Peyer's patch (tissue), 4 donors: Measurements from ENCODE around the gene C1QL2. TPM values are rescaled to one million over a fixed set of nuclear protein-coding genes. Genes with fewer than 3 reads are reported as not detected.

Experiments used
- DNase-seq, 3 donors: peaks; one replicate each; pipeline ENCODE4 v3.0.0-alpha.2; 2017 to 2019
- H3K27ac ChIP-seq, 4 donors: fragments of 200-600 bp; sonication (generic); one replicate each; pipeline ENCODE4 v1.5.1; 2016 to 2019
- H3K27me3 ChIP-seq, 2 donors: fragments of 200-600 bp; sonication (generic); one replicate each; pipeline ENCODE4 v1.5.1; 2019
- H3K36me3 ChIP-seq, 3 donors: fragments of 200-600 bp; sonication (generic); one replicate each; pipeline ENCODE4 v1.5.1; 2016 to 2019
- H3K4me1 ChIP-seq, 4 donors: fragments of 200-600 bp; sonication (generic); one replicate each; pipeline ENCODE4 v1.5.1; 2016 to 2019
- H3K4me3 ChIP-seq, 4 donors: fragments of 200-600 bp; sonication (generic); 1 replicate in 3 of 4; 2 replicates in 1 of 4; pipeline ENCODE4 v1.5.1; 2016 to 2019; ENCODE audit warnings: mild to moderate bottlenecking in 1 of 4
- H3K9me3 ChIP-seq, 4 donors: fragments of 200-600 bp; sonication (generic); one replicate each; pipeline ENCODE4 v1.5.1; 2016 to 2019; ENCODE audit warnings: mild to moderate bottlenecking in 1 of 4
- POLR2A ChIP-seq, 2 donors: fragments of 450-650 bp; IDR thresholded peaks; one replicate each; pipeline ENCODE4 v1.5.1; 2017; ENCODE audit warnings: antibody characterized with exemption in 2 of 2, mild to moderate bottlenecking in 2 of 2, moderate library complexity in 2 of 2
- total RNA-seq, 4 donors: library from RNA; depleted of rRNA; stranded (reverse); fragments of >200 nt; gene quantifications; one replicate each; pipeline ENCODE4 v1.1.0, GENCODE V29; 2016
- TF ChIP-seq, protein P1 (sequence below), 6 experiments: fragments of 450-650 bp in 4 of 6; fragments of 200-600 bp in 2 of 6; sonication (generic) in 1 of 6; IDR thresholded peaks; one replicate each; pipeline ENCODE4 v1.5.1; 2017 to 2019; ENCODE audit warnings: antibody characterized with exemption in 6 of 6, mild to moderate bottlenecking in 3 of 6, moderate library complexity in 1 of 6

C1QL2 gene
- total RNA-seq, 4 donors from 2014 or later = not detected

GRCh38 chr2:119196301-119197125 is 38.0 kb upstream of the C1QL2 start:
- Histone ChIP-seq H3K27me3 (no peaks in the 10 kb centered on the region), H3K9me3 (no peaks in the 10 kb centered on the region), H3K27ac (no peak overlapping the region), H3K4me3 (no peak overlapping the region), H3K36me3 (no peaks in the 10 kb centered on the region), H3K4me1 (no peaks in the 10 kb centered on the region)
- TF ChIP-seq, protein P1, sequence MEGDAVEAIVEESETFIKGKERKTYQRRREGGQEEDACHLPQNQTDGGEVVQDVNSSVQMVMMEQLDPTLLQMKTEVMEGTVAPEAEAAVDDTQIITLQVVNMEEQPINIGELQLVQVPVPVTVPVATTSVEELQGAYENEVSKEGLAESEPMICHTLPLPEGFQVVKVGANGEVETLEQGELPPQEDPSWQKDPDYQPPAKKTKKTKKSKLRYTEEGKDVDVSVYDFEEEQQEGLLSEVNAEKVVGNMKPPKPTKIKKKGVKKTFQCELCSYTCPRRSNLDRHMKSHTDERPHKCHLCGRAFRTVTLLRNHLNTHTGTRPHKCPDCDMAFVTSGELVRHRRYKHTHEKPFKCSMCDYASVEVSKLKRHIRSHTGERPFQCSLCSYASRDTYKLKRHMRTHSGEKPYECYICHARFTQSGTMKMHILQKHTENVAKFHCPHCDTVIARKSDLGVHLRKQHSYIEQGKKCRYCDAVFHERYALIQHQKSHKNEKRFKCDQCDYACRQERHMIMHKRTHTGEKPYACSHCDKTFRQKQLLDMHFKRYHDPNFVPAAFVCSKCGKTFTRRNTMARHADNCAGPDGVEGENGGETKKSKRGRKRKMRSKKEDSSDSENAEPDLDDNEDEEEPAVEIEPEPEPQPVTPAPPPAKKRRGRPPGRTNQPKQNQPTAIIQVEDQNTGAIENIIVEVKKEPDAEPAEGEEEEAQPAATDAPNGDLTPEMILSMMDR (IDR thresholded peaks at IDR 0.05) = no peak
- no peak for TF ChIP-seq POLR2A (IDR thresholded peaks at IDR 0.05)
- no peak for DNase-seq

DNA sequence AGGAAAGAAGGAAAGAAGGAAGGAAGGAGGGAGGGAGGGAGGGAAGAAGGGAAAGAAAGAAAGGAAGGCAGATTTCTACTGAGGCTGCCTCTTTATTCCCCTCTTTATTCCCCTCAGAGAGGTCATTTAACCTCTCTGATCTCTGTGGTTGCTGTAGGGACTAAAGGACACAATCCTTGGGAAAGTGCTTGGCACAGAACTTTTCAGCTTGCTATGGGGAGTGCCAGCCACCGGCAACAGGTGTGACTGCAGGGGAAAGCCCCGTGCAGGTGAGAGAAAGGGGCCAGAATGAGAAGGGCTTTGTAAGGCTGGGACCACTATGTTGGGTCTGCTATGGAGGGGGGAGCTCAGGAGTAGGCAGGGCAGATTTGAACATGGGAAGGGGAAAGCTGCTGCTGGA is 37.3 kb upstream of the C1QL2 start:
- H3K36me3 ChIP-seq = no peaks in the 10 kb centered on the region
- no peak for DNase-seq
- no peaks in the 10 kb centered on the region for H3K27me3 ChIP-seq
- TF ChIP-seq, protein P1 (IDR thresholded peaks at IDR 0.05) = no peak
- TF ChIP-seq POLR2A (IDR thresholded peaks at IDR 0.05) = no peak
- no peak overlapping the region for H3K27ac ChIP-seq
- H3K4me3 ChIP-seq = no peak overlapping the region
- H3K4me1 ChIP-seq = no peaks in the 10 kb centered on the region
- H3K9me3 ChIP-seq = no peaks in the 10 kb centered on the region

GRCh38 chr2:119195001-119195400 is 36.5 kb upstream of the C1QL2 start:
- no peak for DNase-seq
- no peak overlapping the region for H3K4me3 ChIP-seq
- H3K27ac ChIP-seq = no peak overlapping the region
- no peaks in the 10 kb centered on the region for H3K9me3 ChIP-seq
- TF ChIP-seq, protein P1 (IDR thresholded peaks at IDR 0.05) = no peak
- no peak for TF ChIP-seq POLR2A (IDR thresholded peaks at IDR 0.05)
- H3K4me1 ChIP-seq = no peaks in the 10 kb centered on the region
- no peaks in the 10 kb centered on the region for H3K27me3 ChIP-seq
- H3K36me3 ChIP-seq = no peaks in the 10 kb centered on the region

- DNase-seq = no peak
- TF ChIP-seq POLR2A (IDR thresholded peaks at IDR 0.05) = no peak
- TF ChIP-seq, protein P1 (IDR thresholded peaks at IDR 0.05) = no peak
- Histone ChIP-seq H3K36me3 (no peaks in the 10 kb centered on the region), H3K27me3 (no peaks in the 10 kb centered on the region), H3K4me3 (no peak overlapping the region), H3K9me3 (no peaks in the 10 kb centered on the region), H3K4me1 (no peaks in the 10 kb centered on the region), H3K27ac (no peak overlapping the region)
Measured at GRCh38 chr2:119192893-119193292, 34.3 kb upstream of the C1QL2 start.

DNA sequence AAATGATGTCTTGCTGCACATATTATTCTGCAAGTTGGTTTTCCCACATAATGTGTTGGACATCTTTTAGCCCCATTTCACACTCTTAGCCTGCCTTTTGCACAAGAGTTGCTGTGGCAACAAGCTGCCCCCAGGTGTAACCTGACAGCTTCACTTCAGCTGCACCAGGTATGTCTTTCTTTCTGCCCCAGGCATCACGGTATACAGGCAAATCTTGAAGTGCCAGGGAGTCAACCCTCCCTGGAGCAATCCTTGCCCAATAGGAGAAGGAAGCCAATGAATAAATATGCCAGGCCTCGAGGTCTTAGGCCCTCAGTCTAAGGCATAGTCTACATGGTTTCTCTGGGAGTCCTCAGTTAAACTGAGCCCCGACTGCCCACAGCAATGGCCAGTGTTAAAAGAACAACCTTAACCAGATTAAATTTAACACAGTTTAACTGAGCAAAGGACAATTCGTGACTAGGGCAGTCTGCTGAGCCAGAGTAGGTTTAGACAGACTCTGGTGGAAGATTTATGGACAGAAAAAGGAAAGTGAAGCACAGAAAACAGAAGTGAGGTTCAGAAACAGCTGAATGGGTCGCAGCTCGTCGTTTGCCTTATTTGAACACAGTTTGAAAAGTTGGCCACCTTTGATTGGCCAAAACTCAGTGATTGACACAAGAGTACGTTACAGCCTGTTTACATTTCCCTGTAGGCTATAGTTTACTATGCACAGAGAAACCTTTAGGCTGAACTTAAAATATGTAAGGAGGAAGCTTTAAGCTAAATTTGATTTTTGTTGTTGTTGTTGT is 32.0 kb upstream of the C1QL2 start:
- no peaks in the 10 kb centered on the region for H3K4me1 ChIP-seq
- H3K27ac ChIP-seq = no peak overlapping the region
- no peak for DNase-seq
- H3K9me3 ChIP-seq = no peaks in the 10 kb centered on the region
- no peaks in the 10 kb centered on the region for H3K36me3 ChIP-seq
- H3K27me3 ChIP-seq = no peaks in the 10 kb centered on the region
- H3K4me3 ChIP-seq = no peak overlapping the region
- TF ChIP-seq, protein P1 (IDR thresholded peaks at IDR 0.05) = no peak
- no peak for TF ChIP-seq POLR2A (IDR thresholded peaks at IDR 0.05)
